Neural progenitor cell (in vitro differentiated cells): Measurements from ENCODE around the gene NT5C1A.

ENCODE experiments used
- EZH2 ChIP-seq: fragments of 200-600 bp; sonication (generic); IDR thresholded peaks from 2 replicates; pipeline ENCODE4 v1.6.1; 2017; ENCODE audit warnings: antibody characterized with exemption, mild to moderate bottlenecking, moderate library complexity
- EZH2phosphoT487 ChIP-seq: fragments of 200-600 bp; sonication (generic); IDR thresholded peaks from 2 replicates; pipeline ENCODE4 v1.6.1; 2017; ENCODE audit warnings: antibody characterized with exemption
- TF ChIP-seq, protein P1 (sequence below): fragments of 200-600 bp; sonication (generic); IDR thresholded peaks from 2 replicates; pipeline ENCODE4 v1.5.1; 2017; ENCODE audit warnings: antibody characterized with exemption, mild to moderate bottlenecking

DNA sequence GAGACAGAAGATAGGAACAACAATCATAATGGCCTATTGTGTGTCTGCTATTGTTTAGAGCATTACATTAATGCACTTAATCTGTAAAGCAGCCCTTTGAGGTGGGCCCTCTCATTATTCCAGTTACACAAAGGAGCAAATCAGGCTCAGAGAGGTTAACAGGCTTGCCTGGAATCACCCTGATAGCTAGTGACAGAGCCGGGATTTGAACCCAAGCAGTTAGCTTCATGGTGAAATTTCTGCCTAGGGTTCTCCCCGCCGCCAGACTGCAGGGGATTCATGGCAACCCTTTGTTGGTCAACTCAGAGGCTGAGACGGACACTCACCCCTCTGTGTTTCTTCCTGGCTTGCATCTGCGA, 39.6 kb downstream of the NT5C1A start:
- TF ChIP-seq, protein P1, sequence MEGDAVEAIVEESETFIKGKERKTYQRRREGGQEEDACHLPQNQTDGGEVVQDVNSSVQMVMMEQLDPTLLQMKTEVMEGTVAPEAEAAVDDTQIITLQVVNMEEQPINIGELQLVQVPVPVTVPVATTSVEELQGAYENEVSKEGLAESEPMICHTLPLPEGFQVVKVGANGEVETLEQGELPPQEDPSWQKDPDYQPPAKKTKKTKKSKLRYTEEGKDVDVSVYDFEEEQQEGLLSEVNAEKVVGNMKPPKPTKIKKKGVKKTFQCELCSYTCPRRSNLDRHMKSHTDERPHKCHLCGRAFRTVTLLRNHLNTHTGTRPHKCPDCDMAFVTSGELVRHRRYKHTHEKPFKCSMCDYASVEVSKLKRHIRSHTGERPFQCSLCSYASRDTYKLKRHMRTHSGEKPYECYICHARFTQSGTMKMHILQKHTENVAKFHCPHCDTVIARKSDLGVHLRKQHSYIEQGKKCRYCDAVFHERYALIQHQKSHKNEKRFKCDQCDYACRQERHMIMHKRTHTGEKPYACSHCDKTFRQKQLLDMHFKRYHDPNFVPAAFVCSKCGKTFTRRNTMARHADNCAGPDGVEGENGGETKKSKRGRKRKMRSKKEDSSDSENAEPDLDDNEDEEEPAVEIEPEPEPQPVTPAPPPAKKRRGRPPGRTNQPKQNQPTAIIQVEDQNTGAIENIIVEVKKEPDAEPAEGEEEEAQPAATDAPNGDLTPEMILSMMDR: no peak
- TF ChIP-seq EZH2 (no peak), EZH2phosphoT487 (no peak)
